Right atrium auricular region (tissue), 2 donors: ENCODE results near the gene SLC39A11. TPM values are rescaled to one million over a fixed set of nuclear protein-coding genes. Genes with fewer than 3 reads are reported as not detected.
"Not testable (repeated sequence)": the region's sequence is repeated elsewhere in the genome, so short reads cannot be mapped to it uniquely, and the experiment has no call there.

Source experiments
- DNase-seq: peaks from one replicate; pipeline ENCODE4 v3.0.0-alpha.2; 2019; ENCODE audit warnings: low spot score
- H3K27ac ChIP-seq, 2 donors: fragments of 200-600 bp; sonication (generic); 1 replicate in 1 of 2; 2 replicates in 1 of 2; pipeline ENCODE4 v1.5.1; 2016 to 2019
- H3K27me3 ChIP-seq, 2 donors: fragments of 200-600 bp; sonication (generic); one replicate each; pipeline versions ENCODE4 v1.5.1 to v1.6.0; 2017 to 2019
- H3K36me3 ChIP-seq: fragments of 200-600 bp; sonication (generic); one replicate; pipeline ENCODE4 v1.5.1; 2016
- H3K4me1 ChIP-seq, 2 donors: fragments of 200-600 bp; sonication (generic); one replicate each; pipeline versions ENCODE4 v1.5.1 to v1.6.0; 2017 to 2019
- H3K4me3 ChIP-seq, 2 donors: fragments of 200-600 bp; sonication (generic); 1 replicate in 1 of 2; 2 replicates in 1 of 2; pipeline ENCODE4 v1.5.1; 2017 to 2019; ENCODE audit warnings: mild to moderate bottlenecking in 1 of 2, moderate library complexity in 1 of 2
- H3K9me3 ChIP-seq, 2 donors: fragments of 200-600 bp; sonication (generic); one replicate each; pipeline ENCODE4 v1.5.1; 2019
- total RNA-seq, 2 donors: library from RNA; depleted of rRNA; stranded (reverse); fragments of >200 nt; gene quantifications; one replicate each; pipeline ENCODE4 v1.1.0, GENCODE V29; 2016
- TF ChIP-seq, protein P1 (sequence below), 2 donors: fragments of 200-600 bp; sonication (generic); IDR thresholded peaks; one replicate each; pipeline ENCODE4 v1.5.1; 2019; ENCODE audit warnings: antibody characterized with exemption in 2 of 2

SLC39A11 gene
- total RNA-seq, 2 donors from 2014 or later: 7.4 to 15.5 TPM

DNA sequence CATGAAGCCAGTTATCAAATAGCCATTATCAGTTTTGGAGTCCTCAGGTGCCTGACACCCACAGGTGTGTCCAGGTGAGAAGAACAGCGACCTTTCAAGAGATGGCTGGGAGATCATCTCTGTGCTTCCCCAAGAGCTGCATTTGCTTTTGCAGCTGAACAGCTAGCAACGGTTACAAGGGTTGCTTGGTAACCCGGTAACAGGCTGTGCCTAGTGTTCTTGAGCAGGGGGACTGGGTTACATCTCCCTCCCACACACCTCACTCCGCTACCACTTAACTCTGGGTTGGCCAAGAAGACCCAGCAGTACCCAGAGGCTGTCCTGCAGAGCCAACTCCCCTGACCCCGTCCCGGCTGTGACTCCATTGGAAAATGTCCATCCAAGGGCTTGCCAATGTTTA is 147.0 kb downstream of the SLC39A11 start:
- no peak for DNase-seq
- Histone ChIP-seq H3K36me3 (no peaks in the 10 kb centered on the region), H3K4me1 (no peaks in the 10 kb centered on the region), H3K4me3 (no peak overlapping the region), H3K27ac (no peak overlapping the region), H3K9me3 (no peaks in the 10 kb centered on the region), H3K27me3 (no peaks in the 10 kb centered on the region)
- TF ChIP-seq, protein P1, sequence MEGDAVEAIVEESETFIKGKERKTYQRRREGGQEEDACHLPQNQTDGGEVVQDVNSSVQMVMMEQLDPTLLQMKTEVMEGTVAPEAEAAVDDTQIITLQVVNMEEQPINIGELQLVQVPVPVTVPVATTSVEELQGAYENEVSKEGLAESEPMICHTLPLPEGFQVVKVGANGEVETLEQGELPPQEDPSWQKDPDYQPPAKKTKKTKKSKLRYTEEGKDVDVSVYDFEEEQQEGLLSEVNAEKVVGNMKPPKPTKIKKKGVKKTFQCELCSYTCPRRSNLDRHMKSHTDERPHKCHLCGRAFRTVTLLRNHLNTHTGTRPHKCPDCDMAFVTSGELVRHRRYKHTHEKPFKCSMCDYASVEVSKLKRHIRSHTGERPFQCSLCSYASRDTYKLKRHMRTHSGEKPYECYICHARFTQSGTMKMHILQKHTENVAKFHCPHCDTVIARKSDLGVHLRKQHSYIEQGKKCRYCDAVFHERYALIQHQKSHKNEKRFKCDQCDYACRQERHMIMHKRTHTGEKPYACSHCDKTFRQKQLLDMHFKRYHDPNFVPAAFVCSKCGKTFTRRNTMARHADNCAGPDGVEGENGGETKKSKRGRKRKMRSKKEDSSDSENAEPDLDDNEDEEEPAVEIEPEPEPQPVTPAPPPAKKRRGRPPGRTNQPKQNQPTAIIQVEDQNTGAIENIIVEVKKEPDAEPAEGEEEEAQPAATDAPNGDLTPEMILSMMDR (IDR thresholded peaks at IDR 0.05): no peak

DNA sequence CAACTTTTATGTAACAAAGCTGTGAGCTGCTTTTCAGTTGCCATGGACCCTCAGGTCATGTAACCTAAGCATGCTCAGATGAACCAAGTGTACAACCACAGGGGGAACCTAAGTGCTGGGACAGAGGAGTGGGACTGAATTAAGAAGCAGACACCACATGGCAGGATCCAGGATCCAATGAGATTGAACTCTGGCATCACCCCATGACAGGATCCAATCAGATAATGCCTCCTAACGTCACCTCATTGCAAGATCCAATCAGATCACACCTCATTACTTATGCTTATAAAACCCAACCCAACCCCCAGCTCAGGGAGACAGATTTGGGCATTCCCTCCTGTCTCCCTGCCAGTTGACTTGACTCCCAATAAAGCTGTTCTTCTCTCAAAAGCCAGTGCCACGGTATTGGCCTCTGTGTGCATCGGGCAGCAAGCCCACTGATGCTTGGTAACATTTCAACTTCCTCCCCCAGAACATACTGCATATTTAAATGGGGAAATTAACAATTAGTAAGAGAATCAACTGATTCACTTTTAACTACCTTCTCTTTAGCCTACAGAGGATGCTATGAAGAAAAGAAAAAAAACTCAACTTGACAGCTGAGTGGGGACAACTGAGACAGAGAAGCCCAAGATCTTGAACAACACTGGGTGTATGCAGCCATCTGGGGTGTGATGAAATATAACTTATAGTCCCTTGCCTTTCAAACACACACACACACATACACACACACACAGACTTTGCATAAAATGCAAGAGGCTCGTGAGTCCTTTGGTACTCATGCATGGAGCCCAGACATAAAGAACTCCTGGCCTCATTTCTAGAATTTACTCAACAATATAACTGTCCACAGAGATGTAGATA is 148.4 kb downstream of the SLC39A11 start:
- Histone ChIP-seq H3K4me1 (no peaks in the 10 kb centered on the region), H3K36me3 (no peaks in the 10 kb centered on the region), H3K9me3 (no peaks in the 10 kb centered on the region), H3K27ac (no peak overlapping the region), H3K4me3 (no peak overlapping the region), H3K27me3 (no peaks in the 10 kb centered on the region)
- TF ChIP-seq, protein P1 (IDR thresholded peaks at IDR 0.05): no peak
- DNase-seq: no peak

DNA sequence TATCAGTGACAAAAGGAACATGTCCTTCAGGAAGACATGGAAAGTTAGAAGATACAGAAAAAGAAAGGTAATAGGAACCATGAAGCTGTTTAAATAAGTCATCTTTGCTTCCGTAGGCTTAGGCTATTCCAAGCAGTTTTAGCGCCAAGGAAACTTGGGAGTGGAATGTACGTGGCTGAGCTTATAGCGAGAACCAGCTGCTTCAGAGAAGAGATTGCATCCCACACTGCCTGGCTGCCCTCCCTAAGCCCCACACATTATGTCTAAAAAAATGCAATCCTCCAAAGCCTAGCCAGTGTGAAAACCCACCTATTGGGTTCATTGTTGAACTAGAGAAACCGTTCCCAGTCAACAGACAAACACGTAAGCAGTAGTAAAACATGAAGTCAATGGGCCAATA is 149.9 kb downstream of the SLC39A11 start:
- H3K27ac ChIP-seq: no peak overlapping the region
- no peak for DNase-seq
- no peak overlapping the region for H3K4me3 ChIP-seq
- H3K4me1 ChIP-seq: no peaks in the 10 kb centered on the region
- TF ChIP-seq, protein P1 (IDR thresholded peaks at IDR 0.05): no peak
- H3K36me3 ChIP-seq: no peaks in the 10 kb centered on the region
- H3K27me3 ChIP-seq: no peaks in the 10 kb centered on the region
- no peaks in the 10 kb centered on the region for H3K9me3 ChIP-seq

DNA sequence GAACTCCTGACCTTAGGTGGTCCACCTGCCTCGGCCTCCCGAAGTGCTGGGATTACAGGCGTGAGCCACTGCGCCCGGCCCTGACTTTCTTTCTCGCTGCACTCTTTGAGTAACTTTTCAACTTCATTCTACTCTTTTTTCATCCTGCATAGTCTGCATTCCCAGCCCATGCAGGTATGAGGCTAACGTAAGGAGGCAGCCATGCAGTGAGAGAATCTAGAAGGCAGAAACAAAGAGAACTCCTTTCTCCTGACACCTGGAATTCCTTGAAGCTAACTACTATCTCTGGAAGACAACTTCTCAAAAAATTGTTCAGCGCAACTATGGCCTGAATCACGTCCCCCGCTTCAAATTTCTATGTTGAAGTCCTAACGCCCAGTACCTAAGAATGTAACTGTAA is 152.0 kb downstream of the SLC39A11 start:
- Histone ChIP-seq H3K36me3 (no peaks in the 10 kb centered on the region), H3K4me1 (no peaks in the 10 kb centered on the region), H3K4me3 (no peak overlapping the region), H3K9me3 (no peaks in the 10 kb centered on the region), H3K27me3 (no peaks in the 10 kb centered on the region), H3K27ac (no peak overlapping the region)
- TF ChIP-seq, protein P1 (IDR thresholded peaks at IDR 0.05): no peak
- DNase-seq: no peak

DNA sequence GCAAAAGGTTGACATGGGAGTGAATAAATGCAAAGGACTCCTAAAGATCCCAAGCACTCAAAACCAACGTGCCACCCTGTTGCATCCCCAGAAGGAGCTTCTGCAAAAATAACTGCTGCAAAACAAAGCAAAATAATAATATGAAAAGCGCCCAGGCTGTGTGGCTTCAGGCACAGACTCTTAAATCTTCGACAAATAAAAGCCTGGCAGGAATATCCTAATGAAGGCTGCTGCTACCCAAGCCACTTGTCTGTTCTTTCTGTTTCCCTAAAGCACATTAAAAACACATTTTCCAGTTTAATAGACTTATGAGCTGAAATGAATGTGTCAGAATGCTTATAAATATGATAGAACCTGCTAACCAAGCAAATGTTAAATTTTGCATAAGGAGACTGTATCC is 154.0 kb downstream of the SLC39A11 start:
- H3K27ac ChIP-seq: no peak overlapping the region
- no peak overlapping the region for H3K4me3 ChIP-seq
- DNase-seq: no peak
- no peaks in the 10 kb centered on the region for H3K4me1 ChIP-seq
- H3K9me3 ChIP-seq: no peaks in the 10 kb centered on the region
- no peaks in the 10 kb centered on the region for H3K36me3 ChIP-seq
- no peaks in the 10 kb centered on the region for H3K27me3 ChIP-seq
- TF ChIP-seq, protein P1 (IDR thresholded peaks at IDR 0.05): no peak

DNA sequence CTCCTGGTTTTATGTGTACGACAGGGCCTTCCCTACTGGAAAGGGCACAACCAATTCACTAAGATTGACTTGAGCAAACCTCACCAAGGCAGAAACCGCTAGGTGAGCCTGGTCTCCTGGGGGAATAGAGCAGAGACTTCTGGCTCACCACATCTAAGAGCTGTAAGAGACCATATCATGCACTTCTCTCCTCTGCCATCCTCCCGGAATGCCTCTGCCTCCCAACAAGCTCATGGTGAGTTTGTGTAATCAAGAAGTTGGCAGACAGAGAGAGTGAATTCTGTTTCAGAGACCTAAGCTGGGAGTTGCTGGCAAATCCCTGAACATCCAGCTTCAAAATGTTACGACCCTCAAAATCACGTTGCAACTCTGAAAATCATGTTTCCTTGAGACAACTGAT is 154.8 kb downstream of the SLC39A11 start:
- Histone ChIP-seq H3K27ac (no peak overlapping the region), H3K27me3 (no peaks in the 10 kb centered on the region), H3K9me3 (no peaks in the 10 kb centered on the region), H3K36me3 (no peaks in the 10 kb centered on the region), H3K4me1 (no peaks in the 10 kb centered on the region), H3K4me3 (no peak overlapping the region)
- TF ChIP-seq, protein P1 (IDR thresholded peaks at IDR 0.05): no peak
- no peak for DNase-seq

DNA sequence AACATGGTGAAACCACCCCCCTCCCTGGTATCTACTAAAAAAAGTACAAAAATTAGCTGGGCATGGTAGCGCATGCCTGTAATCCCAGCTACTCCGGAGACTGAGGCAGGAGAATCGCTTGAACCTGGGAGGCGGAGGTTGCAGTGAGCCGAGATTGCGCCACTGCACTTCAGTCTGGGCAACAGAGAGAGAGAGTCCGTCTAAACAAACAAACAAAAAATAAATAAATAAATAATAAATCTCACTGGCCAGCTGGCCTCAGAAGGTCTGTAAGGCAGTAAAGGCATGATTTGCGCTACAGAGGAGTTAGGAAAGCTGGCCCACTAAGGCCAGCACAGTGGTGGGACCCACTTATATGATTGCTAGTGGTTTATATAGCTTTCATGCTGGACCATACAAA is 155.2 kb downstream of the SLC39A11 start:
- H3K27ac ChIP-seq, H3K9me3 ChIP-seq, H3K4me3 ChIP-seq, H3K36me3 ChIP-seq, H3K4me1 ChIP-seq, H3K27me3 ChIP-seq, DNase-seq: not testable (repeated sequence)
